ENCODE measurements around the gene PTPRD. TPM values are rescaled to one million over a fixed set of nuclear protein-coding genes. Genes with fewer than 3 reads are reported as not detected.

PTPRD gene
- polyA plus RNA-seq, 3 donors = 114 to 130 (median 117) TPM

DNA sequence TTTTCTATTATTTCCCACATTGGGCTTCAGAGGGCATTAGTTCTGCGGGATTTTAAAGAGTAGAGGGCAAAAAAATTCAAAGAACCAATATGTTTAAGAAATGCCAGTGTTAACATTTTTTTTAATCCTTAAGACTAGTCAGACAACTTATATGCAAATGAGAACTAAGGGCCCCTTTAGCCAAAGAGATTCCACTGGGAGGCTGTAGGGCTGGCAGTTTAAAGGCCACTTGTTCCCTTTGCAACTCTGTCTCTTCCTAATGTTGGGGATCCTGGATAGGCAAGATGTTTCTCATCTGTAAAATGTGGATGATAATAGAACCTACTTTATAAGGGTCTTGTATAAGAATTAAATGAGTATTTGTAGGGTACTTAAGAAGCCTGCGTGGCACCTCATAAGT lies 1395.9 kb downstream of the PTPRD start:
- DNase-seq (ENCODE audit: extremely low read depth in 1 of 11, low read depth in 9 of 11, low spot score in 4 of 11) = no peak

DNA sequence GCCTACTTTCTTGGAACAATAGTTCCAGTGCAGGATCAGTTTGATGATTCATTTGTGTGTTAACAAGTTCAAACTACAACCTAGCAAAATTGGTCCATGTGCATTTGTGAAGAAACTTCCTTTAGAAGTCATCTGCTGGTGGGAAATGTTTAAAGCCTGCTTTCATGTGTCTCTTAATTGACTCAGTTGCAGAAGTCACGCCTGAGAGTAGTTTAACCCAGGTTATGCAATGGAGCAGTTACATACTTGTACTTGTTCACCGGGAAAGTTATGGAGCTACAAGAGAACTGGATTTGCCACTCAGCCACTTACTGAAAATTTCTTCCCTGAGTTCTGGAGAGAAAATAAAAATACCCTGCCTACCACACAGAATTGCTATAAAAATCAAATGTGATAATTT lies 1397.8 kb downstream of the PTPRD start:
- DNase-seq (ENCODE audit: extremely low read depth in 1 of 11, low read depth in 9 of 11, low spot score in 4 of 11) = no peak

DNA sequence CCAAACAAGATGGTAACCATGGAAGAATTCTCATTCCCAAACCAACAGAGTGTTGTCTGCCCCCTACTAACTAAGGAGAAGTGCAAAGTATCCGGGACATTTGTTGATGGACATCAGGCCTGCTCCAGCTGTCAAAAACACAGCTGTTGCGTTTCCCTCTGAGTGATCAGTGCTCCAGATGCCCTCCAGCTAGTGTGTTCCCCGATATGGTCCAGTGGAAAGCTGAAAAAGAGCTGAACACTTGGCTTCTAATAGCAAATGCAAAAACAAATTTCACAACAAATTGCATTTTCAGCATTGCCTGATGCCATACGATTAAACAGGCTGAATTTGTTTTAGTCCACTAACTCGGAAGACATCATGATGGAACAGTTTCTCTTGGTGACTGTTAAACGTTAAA lies 1398.7 kb downstream of the PTPRD start:
- peak in 1 of 11 donors; percentile 4 for DNase-seq (ENCODE audit: extremely low read depth in 1 of 11, low read depth in 9 of 11, low spot score in 4 of 11)

DNA sequence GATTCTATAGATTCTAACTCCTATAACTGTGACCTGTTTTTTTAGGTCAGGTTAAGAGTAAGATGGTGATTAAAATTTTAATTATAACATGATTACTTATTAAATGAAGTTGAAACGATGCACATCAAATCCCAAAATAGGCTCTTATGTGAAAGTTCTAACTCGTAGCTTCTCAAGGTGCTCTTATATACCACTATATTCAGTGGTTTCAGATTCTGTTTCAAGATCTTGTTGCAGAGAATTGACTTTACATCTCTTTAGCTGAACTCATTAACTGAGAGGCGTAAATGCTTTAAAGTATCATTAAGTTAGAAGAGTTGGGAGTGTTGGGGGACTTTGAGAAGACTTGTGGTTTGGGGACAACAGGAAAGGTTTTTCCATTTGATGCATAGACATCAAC lies 1399.8 kb downstream of the PTPRD start:
- DNase-seq (ENCODE audit: extremely low read depth in 1 of 11, low read depth in 9 of 11, low spot score in 4 of 11) = no peak

DNA sequence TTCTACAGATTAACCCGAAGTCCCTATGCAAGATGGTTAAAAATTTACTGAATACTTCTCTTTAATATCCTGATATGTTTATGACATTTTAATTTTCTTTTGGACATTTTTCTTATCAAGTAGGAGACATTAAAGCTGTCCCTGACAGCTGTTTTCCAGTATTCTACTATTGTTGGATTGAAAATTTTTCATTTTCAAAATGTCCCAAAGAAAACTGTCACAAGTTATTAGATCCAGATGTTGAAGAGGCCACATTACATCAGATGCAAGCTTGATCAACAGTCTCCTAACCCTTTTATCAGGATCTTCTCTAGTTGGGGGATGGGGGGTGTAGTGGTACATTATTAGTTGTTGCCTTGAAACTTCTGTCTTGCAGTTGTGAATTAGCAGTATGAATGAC lies 1410.5 kb downstream of the PTPRD start:
- DNase-seq (ENCODE audit: extremely low read depth in 1 of 11, low read depth in 9 of 11, low spot score in 4 of 11) = peak in 8 of 11 donors; percentile 8 to 55 (median 18)

DNA sequence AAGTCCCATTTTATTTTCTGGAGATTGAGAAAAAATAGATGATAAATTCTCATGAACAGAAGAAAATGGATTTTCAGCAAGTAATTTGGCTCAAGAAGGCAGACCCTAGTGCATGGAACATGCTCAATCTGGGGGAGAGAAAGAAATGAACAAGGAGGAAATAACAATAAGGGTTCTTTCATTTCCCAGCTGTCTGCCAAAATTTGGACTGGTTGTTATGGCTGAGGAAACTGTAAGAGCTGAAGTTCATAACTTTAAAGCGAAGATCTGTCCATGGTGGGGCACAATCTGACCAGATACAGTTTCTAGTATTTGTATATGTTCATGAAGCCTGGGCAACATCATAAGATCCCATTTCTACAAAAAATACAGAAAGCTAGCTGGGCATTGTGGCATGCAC lies 1426.7 kb downstream of the PTPRD start:
- no peak for DNase-seq (ENCODE audit: extremely low read depth in 1 of 11, low read depth in 9 of 11, low spot score in 4 of 11)

DNA sequence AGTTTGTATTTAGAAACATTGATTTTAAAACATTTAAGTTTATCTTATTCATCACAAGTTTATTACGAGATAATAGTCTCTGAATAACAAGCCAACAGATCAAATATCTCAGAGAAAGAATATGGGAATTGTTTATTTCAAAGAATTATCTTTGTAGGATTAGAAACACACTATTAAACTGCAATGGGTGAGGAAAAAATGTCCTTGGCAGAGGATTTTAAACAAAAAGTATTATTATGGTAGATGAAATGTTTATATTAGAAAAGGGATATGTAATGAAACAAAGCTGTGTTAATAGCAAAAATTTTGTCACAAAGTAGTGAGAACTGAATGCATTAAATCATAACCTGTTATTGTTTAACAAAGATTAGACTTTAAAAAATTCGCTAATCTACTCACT lies 1430.4 kb downstream of the PTPRD start:
- DNase-seq (ENCODE audit: extremely low read depth in 1 of 11, low read depth in 9 of 11, low spot score in 4 of 11) = no peak

DNA sequence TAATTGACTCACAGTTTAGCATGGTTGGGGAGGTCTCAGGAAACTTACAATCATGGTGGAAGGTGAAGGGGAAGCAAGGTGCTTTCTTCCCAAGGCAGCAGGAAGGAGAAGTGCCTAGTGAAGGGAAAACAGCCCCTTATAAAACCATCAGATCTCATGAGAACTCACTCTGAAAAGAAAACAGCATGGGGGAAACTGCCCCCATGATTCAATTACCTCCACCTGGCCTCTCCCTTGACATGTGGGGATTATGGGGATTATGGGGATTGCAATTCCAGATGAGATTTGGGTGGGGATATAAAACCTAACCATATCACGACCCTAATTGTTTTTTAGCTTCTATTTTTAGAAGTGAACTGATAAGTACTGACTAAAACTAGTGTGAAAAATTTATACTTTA lies 1435.7 kb downstream of the PTPRD start:
- no peak for DNase-seq (ENCODE audit: extremely low read depth in 1 of 11, low read depth in 9 of 11, low spot score in 4 of 11)

DNA sequence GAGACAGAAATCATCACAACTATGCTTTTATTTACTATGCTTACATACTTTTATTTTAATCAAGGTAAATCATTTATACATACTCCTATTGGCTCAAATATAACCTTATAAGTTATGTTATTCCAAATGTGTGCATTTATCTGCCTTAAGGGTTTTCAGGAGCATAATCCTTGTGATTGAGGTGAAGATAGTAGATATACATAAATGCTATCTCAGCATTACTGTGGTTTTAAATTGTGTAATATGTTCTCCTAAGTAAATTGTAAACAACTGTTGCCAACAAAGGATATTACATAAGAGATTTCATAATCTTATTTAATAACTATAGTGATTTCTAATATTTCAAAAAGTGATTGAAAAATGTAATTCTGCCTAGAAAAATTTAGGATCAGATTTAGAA lies 1438.4 kb downstream of the PTPRD start:
- DNase-seq (ENCODE audit: extremely low read depth in 1 of 11, low read depth in 9 of 11, low spot score in 4 of 11) = no peak

DNA sequence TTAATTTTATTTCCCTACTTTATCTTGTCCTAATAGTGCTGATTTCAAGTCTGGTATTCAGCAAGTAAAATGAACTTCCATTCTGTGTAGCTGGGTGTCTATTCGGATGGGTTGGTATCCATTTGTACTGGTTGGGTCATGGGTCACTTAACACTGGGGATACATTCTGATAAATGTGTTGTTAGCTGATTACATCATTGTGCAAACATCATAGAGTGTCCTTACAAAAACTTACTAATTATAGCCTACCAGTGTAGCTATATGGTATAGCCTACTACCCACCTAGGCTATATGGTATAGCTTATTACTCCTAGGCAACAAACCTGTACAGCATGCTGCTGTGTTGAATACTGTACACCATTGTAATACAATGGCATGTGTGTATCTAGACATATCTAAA lies 1439.5 kb downstream of the PTPRD start:
- DNase-seq (ENCODE audit: extremely low read depth in 1 of 11, low read depth in 9 of 11, low spot score in 4 of 11) = no peak

DNA sequence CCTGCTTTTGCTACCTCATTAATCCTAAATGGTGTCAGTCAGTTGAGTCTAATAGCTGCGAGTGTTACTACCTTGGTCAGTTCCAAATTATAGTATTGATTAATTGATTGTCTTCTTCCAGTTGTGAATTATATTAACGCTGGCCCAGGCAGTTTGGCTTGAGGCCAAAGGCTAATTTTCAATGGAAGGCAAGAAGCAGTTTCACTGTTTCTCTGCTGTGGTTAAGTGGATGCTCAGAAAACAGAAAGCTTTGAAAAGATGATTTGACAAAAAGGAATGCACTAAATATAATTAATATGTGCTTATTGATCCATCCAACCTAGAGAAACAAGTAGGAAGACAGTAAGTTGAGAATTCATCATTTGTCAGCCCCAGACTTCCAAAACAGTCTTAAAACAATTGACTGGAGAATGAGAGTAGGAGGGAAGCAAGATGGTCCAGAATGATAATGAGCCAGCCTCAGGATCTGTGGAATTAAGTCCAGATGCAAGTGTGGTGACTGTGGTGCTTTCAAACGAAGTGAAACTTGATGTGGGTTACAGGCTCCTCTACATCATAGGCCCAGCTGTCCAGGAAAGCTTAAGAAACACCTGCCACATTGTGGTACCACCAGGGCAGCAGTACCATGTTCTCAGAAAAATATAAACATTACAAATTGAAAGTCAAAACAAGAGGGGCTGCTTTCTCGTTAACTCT lies 1442.2 kb downstream of the PTPRD start:
- no peak for DNase-seq (ENCODE audit: extremely low read depth in 1 of 11, low read depth in 9 of 11, low spot score in 4 of 11)

DNA sequence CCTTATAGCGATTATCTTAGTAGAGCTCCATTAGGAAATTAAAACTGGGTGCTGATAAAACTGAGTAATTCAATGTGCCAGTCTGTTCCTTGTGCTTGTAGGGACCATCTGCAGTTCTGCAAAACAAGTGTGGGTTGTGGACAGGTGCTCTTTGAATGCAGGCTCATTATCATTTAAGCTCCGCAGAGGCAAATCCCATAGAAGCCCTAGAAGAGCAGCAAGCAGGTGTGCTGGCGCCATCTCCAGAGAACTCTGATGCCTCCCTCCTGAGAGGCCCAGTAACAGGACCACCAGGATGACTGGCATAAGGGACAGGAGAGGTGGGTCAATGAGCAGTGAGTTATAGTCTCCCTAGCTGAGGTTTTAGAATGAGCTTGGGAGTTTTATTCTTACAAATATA lies 1470.8 kb downstream of the PTPRD start:
- DNase-seq (ENCODE audit: extremely low read depth in 1 of 11, low read depth in 9 of 11, low spot score in 4 of 11) = no peak

DNA sequence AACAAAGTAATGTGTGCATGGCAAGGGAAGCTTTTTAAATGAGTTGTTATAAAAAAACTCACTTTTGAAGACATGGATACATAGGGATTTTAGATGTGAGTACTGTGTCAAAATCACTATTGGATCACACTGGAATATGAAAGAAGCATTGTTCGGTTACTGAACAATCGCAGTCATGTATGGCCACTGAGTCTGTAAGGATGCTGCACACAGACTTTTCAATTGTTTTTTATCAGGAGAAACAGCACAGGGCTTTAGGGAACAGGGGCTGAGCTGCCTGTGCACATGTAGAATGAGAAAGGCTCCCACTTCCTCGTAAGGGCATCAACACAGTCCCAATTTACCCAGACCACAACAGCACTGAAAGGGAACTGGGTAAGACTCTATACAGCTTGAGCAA lies 1479.3 kb downstream of the PTPRD start:
- DNase-seq (ENCODE audit: extremely low read depth in 1 of 11, low read depth in 9 of 11, low spot score in 4 of 11) = no peak

DNA sequence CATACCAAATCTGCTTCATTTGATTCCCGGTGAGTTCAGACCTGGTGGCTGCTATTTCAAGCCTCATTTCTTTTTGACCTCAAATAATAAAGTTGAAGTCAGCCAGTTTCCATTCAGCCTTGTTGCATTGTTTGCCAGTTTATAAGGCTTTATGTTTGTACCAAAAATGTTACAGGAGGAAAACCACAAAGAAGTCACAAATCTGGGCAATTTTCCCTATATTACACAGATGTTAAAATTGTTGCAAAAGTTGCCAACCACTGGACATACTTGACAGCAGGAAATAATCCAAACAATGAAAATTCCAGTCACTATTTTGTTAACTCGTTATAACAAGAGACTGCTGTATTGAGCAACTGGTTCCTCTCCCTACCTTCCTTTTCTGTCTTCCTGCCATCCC lies 1488.2 kb downstream of the PTPRD start:
- no peak for DNase-seq (ENCODE audit: extremely low read depth in 1 of 11, low read depth in 9 of 11, low spot score in 4 of 11)

DNA sequence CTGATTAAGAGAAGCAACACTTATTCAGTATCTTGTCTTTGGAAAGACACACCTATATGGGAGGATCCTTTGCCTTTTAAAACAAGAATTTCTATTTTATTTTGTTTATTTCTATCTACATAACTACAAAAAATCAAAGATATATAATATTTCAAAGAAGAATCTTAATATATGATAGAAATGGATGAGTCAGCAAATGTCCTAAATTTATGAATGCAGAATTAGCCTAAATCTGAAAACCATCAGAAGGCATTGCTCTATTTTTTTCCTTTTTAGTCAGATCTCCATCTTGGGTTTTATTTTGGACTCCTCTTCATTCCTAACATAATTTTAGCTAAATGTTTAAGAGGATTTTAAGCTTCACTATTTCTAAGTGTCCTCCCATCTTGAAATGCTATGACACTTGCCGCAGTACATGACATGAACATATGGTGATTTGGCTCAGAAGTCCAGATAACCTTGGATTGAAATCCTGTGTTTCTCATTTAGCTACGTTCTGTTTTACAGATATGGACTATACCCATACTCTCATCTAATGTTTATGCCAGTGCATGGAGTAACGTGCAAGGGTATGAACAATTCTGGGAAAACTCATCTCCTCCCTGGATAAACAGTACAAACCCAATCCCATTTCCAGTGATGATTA lies 1490.4 kb downstream of the PTPRD start:
- DNase-seq (ENCODE audit: extremely low read depth in 1 of 11, low read depth in 9 of 11, low spot score in 4 of 11) = no peak

DNA sequence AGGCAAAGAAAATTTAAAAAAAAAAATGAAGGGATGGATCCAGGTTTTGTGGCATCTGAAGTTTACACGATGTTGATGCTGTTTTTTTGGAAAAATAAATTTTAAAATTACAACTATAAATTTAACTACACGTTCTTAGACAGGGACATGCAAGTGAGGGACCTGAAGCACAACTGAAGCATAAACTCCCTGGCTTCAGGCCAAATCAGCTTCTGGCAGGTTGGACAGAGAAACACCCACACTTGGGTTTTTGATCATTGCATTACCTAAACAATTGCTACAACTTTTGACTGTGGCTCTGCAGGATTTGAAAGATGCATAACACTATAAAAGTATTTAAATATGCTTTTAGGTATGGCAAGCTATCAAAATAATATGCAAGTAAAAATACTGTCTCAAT lies 1494.9 kb downstream of the PTPRD start:
- peak in 5 of 11 donors; percentile 5 to 18 (median 6) for DNase-seq (ENCODE audit: extremely low read depth in 1 of 11, low read depth in 9 of 11, low spot score in 4 of 11)

DNA sequence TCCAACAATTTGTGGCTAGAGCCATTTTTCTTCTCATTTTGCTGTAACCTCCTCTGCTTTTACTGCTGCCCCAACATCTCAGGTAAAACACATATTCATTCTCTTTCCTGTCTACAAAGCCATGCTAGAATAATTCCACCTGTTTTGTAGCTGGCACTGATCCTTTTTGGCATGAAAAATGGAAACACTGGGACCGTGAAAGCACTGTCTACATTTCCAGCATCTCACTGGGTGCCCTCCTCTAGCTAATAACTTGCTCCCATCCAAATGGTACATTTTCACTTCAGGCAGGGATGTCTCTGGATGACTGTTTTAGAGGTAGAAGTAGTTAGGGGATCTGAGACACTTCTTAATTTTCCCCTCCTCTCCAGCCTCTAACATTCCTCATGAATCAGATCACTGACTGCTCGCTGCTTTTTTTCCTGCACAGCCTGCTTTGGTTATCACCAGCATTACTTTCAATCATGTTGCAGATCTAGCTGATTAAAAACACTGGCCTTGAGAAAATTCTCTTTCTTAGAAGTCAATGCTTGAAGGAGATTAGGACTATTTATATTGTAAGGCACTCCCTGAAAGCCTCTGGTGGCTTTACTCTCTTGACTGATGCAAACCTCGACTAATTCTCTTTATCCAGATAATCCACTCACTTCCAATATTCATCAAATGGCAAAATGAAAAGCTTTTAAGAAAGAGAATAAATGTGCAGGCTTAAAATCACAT lies 1500.6 kb downstream of the PTPRD start:
- DNase-seq (ENCODE audit: extremely low read depth in 1 of 11, low read depth in 9 of 11, low spot score in 4 of 11) = no peak

DNA sequence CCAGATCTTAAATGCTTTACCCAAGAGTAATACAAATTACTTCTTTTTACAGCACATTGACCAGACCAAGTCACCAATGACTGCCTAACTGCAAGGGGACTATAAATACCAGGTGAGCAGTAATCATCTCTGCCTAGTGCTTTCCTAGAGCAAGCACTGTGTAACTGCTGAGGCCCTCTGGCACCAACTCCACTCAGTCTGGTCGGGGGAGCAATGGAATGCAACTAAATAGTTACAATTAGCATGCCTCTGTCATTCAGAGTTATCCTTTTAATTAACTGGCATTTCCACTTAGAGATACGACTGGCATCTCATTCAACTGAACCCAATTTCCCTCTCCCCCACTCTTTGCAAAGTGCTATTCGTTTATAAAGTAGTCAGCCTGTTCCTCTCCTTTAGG lies 1504.2 kb downstream of the PTPRD start:
- DNase-seq (ENCODE audit: extremely low read depth in 1 of 11, low read depth in 9 of 11, low spot score in 4 of 11) = peak in 1 of 11 donors; percentile 2

DNA sequence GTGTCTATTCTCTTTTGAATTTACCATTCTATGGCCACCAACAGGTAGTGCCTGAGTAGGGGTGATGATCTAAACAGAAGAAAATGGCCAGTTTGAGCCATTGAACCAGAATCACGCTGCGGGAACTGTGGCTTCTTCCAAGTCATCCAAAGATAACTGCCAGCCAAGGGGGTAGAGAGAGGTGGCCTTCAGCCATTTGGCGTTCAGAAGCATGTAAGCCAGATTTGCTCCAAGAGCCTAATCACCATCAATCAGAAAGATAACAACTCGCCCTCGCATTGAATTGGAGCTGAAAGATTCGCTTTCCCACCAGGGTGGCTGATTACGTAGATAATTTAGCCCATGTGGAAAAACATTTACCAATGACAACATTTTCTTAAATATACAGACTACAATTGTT lies 1510.5 kb downstream of the PTPRD start:
- no peak for DNase-seq (ENCODE audit: extremely low read depth in 1 of 11, low read depth in 9 of 11, low spot score in 4 of 11)

DNA sequence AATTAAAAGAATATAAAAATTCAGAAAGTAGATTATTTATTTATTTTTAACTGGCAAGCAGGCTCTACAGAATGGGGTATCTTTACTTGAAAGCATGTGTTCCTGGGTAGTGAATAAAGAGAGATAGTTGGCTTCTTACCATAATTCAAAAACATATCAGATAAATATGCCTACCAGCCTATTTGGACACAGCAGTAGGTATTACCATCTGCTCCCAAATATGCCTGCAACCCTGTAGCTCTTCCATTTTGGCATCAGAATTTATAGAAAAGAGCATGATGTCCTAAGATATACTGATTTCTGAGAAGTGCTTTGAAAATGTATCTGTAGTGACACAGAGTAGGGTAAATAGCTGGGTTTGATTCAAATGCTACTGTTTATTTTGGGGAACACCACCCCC lies 1512.7 kb downstream of the PTPRD start:
- no peak for DNase-seq (ENCODE audit: extremely low read depth in 1 of 11, low read depth in 9 of 11, low spot score in 4 of 11)

Measured in renal cortex interstitium (tissue), 11 donors.